Kidney capillary endothelial cell (primary cell): ENCODE measurements around the gene ECSCR.
A peak's percentile ranks its signal among the peaks of the same experiment; 100 is the strongest.
"Not testable (repeated sequence)": the region's sequence is repeated elsewhere in the genome, so short reads cannot be mapped to it uniquely, and the experiment has no call there.

ENCODE experiments used
- DNase-seq: peaks from one replicate; pipeline ENCODE4 v3.0.0-alpha.2; 2018; ENCODE audit warnings: low spot score

ECSCR gene

GRCh38 chr5:139462586-139463276 lies at the start of gene ECSCR:
Gene ECSCR, minus strand, starts transcription at chr5:139462743. Its CDS starts 73 bp downstream, at chr5:139462670.
- DNase-seq = peak; percentile 79

- DNase-seq = not testable (repeated sequence)
Measured at GRCh38 chr5:139504722-139505121, 42.2 kb upstream of the ECSCR start.

- DNase-seq = not testable (repeated sequence)
Measured at GRCh38 chr5:139503879-139504278, 41.3 kb upstream of the ECSCR start.

GRCh38 chr5:139503036-139503817 lies 40.7 kb upstream of the ECSCR start:
- DNase-seq = not testable (repeated sequence)

GRCh38 chr5:139501381-139501780 lies 38.8 kb upstream of the ECSCR start:
- DNase-seq = no peak

- DNase-seq = peak; percentile 90
Measured at GRCh38 chr5:139495638-139496435, 33.3 kb upstream of the ECSCR start.

- peak; percentile 59 for DNase-seq
Measured at GRCh38 chr5:139494832-139495231, 32.3 kb upstream of the ECSCR start.

GRCh38 chr5:139494256-139494655 lies 31.7 kb upstream of the ECSCR start:
- DNase-seq = no peak

- no peak for DNase-seq
Measured at GRCh38 chr5:139492700-139493192, 30.2 kb upstream of the ECSCR start.

- no peak for DNase-seq
Measured at GRCh38 chr5:139488260-139488659, 25.7 kb upstream of the ECSCR start.

- DNase-seq = no peak
Measured at GRCh38 chr5:139486201-139486600, 23.7 kb upstream of the ECSCR start.

GRCh38 chr5:139482890-139483208 lies 20.3 kb upstream of the ECSCR start:
- DNase-seq = not testable (repeated sequence)

GRCh38 chr5:139482050-139482889 lies 19.7 kb upstream of the ECSCR start, which contains the start of gene STING1:
Gene STING1, minus strand, starts transcription at chr5:139482758. Its CDS starts 1,054 bp downstream, at chr5:139481704.
- peak; percentile 83 for DNase-seq

- DNase-seq = no peak
Measured at GRCh38 chr5:139481580-139482049, 19.1 kb upstream of the ECSCR start.

GRCh38 chr5:139481122-139481533 lies 18.6 kb upstream of the ECSCR start:
- no peak for DNase-seq

GRCh38 chr5:139479729-139480128 lies 17.2 kb upstream of the ECSCR start:
- not testable (repeated sequence) for DNase-seq

GRCh38 chr5:139478657-139479423 lies 16.3 kb upstream of the ECSCR start:
- not testable (repeated sequence) for DNase-seq

GRCh38 chr5:139475865-139476617 lies 13.5 kb upstream of the ECSCR start:
- DNase-seq = no peak

- no peak for DNase-seq
Measured at GRCh38 chr5:139474890-139475791, 12.6 kb upstream of the ECSCR start.
